ENCODE measurements around the gene RASGRF2.

RASGRF2 gene

DNA sequence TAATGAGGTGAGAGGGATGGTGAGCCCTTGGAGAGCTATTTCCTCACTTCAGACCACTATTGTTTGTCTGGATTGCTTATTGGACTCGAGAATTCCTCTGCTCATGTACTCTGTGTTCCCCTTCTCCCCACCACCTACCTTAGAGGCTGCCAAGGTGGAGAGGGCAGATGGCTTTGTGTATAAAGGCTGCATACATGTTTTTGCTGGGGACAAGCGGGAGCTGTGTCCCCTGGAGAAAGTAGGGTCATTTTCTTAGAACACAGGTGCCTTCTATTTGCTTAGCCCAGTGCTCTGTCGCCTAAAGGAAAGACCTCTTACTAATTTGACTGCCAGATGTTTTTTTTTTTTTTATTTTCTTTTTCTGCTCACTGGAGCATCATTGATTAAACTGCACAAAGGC lies 29.7 kb downstream of the RASGRF2 start:
- TF ChIP-seq, protein P1, sequence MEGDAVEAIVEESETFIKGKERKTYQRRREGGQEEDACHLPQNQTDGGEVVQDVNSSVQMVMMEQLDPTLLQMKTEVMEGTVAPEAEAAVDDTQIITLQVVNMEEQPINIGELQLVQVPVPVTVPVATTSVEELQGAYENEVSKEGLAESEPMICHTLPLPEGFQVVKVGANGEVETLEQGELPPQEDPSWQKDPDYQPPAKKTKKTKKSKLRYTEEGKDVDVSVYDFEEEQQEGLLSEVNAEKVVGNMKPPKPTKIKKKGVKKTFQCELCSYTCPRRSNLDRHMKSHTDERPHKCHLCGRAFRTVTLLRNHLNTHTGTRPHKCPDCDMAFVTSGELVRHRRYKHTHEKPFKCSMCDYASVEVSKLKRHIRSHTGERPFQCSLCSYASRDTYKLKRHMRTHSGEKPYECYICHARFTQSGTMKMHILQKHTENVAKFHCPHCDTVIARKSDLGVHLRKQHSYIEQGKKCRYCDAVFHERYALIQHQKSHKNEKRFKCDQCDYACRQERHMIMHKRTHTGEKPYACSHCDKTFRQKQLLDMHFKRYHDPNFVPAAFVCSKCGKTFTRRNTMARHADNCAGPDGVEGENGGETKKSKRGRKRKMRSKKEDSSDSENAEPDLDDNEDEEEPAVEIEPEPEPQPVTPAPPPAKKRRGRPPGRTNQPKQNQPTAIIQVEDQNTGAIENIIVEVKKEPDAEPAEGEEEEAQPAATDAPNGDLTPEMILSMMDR (IDR thresholded peaks at IDR 0.05; ENCODE audit: low read depth, low read length, missing control alignments): no peak
- DNase-seq (ENCODE audit: extremely low read depth, low read depth): no peak

DNA sequence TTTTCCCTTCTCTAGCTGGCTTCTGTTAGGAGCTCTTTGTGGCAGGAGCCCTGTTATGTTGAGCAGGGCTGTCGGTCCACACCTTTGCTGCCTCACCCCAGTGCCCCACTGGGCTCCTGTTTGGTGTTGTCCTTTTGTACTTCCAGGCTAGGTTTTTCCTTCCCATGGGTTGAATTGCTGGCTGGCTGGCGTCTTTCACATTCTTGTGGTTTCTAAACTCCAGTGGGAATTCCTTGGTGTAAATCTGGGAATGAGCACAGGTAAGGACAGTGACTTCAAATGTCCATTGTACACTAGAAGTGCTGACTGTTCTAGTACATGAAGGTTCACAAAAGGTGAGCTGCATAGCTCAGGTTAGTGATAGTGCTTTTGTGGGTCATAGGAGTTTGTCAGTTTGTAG lies 30.4 kb downstream of the RASGRF2 start:
- no peak for DNase-seq (ENCODE audit: extremely low read depth, low read depth)

More for the DNA sequence above, 29.7 kb downstream of the RASGRF2 start:
- no peak overlapping the region for H3K4me3 ChIP-seq (replicated peaks; ENCODE audit: low read depth, low read length)

DNA sequence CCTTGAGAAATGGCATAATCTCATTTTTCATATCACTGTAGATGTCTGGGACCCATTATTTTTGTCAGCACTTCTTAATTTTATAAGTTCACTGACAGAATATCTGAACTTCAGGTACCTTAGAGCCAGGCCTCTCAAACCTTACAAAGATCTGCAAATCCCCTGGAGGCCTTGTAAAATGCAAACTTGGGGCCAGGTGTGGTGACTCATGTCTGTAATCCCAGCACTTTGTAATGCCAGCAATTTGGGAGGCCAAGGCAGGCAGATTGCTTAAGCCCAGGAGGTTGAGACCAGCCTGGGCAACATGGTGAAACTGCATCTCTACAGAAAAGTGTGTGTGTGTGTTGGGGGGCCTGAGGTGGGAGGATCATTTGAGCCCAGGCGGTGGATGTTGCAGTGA lies 30.8 kb downstream of the RASGRF2 start:
- TF ChIP-seq, protein P1 (IDR thresholded peaks at IDR 0.05; ENCODE audit: low read depth, low read length, missing control alignments): no peak
- no peak for DNase-seq (ENCODE audit: extremely low read depth, low read depth)
- H3K4me3 ChIP-seq (replicated peaks; ENCODE audit: low read depth, low read length): no peak overlapping the region

More for the DNA sequence above, 30.4 kb downstream of the RASGRF2 start:
- TF ChIP-seq, protein P1 (IDR thresholded peaks at IDR 0.05; ENCODE audit: low read depth, low read length, missing control alignments): no peak
- no peak overlapping the region for H3K4me3 ChIP-seq (replicated peaks; ENCODE audit: low read depth, low read length)

DNA sequence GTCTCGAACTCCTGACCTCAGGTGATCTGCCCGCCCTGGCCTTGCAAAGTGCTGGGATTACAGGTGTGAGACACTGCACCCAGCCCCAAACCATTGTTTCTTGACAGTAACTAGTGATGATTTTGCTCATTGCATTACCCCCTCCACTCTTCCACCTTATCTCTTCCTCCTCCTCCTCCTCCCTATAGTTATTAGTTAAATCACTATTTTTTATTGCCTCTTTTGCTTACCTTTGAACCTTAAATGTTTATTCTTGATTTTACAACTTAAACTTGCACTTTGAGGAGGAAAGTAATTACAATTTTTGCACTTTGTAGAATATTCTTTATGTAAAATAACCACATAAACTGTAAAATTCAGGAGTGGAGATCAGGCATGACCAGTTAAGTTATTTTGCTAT lies 35.7 kb downstream of the RASGRF2 start:
- no peak overlapping the region for H3K4me3 ChIP-seq (replicated peaks; ENCODE audit: low read depth, low read length)
- TF ChIP-seq, protein P1 (IDR thresholded peaks at IDR 0.05; ENCODE audit: low read depth, low read length, missing control alignments): no peak
- no peak for DNase-seq (ENCODE audit: extremely low read depth, low read depth)

DNA sequence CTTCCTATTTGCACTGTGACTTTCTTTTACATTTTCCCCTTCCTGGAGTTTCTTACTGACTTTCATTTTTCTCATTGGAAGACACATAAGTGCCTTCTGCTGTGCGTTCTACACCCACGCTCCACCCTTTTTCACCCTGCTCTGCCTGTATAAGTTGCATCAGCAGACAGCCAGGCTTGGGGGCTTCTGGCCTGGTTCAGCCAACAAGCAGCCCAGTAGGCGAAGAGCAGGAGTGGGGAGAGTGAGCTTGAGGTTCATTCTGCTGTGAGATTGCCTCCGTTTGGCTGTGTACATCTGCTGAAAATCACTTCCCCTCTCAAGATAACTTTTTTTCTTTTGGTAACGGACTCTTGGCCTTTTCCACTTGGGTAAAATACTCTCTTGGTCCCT lies 38.4 kb downstream of the RASGRF2 start:
- DNase-seq (ENCODE audit: extremely low read depth, low read depth): no peak
- TF ChIP-seq, protein P1 (IDR thresholded peaks at IDR 0.05; ENCODE audit: low read depth, low read length, missing control alignments): no peak
- H3K4me3 ChIP-seq (replicated peaks; ENCODE audit: low read depth, low read length): no peak overlapping the region

DNA sequence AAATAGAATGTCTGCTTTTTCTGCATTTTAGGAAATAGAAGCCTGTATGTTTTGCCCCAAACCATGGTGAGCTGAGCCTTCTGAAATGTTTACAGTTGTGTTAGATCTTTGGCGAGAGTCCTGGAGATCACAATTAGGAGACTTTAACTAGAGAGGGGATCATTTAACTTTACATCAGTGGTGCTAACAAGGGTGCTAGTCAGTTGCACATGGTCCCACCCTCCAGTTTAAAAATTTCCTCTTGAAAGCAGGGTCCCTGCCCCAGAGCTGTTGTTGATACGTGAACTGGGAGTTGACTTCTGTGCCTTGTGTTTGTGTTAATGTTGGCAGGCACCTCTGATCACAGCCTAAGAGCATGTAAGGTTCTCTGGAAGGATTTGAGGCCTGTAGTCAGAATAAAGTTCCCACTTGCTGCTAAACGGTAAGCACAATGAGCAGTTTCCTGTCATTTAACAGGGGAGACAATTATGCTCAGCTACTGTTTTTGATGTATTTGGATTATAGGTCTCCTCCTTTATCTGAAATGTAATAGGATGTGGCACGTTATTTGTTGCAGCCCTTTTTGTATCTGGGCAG lies 43.7 kb downstream of the RASGRF2 start:
- TF ChIP-seq, protein P1 (IDR thresholded peaks at IDR 0.05; ENCODE audit: low read depth, low read length, missing control alignments): no peak
- DNase-seq (ENCODE audit: extremely low read depth, low read depth): no peak

DNA sequence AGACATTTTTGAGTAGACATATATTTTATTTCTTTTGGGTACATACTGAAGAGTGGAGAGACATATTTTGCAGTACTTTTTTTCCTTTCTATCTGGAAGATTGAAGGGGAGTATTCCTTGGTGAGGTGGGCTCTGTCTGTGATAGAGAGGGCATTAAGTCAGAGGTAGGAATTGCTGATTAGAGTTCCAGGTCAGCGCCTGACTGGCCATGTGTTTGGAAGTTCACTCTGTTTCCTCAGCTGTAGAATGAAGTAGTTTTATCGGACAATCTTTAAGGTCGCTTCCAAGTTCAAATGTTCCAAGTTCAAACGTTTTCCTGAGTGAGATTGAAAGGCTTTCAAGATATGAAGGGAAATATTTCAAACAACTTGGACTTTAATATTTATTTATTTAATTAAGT lies 45.5 kb downstream of the RASGRF2 start:
- H3K4me3 ChIP-seq (replicated peaks; ENCODE audit: low read depth, low read length): no peak overlapping the region
- DNase-seq (ENCODE audit: extremely low read depth, low read depth): no peak
- TF ChIP-seq, protein P1 (IDR thresholded peaks at IDR 0.05; ENCODE audit: low read depth, low read length, missing control alignments): no peak

More for the DNA sequence above, 43.7 kb downstream of the RASGRF2 start:
- no peak overlapping the region for H3K4me3 ChIP-seq (replicated peaks; ENCODE audit: low read depth, low read length)

Data from HFF-Myc (cell line).